Measurements from ENCODE around the gene CCDC78.

The CCDC78 gene

GRCh38 chr16:736936-737481, 10.8 kb upstream of the CCDC78 start:
- no peak for DNase-seq

DNA sequence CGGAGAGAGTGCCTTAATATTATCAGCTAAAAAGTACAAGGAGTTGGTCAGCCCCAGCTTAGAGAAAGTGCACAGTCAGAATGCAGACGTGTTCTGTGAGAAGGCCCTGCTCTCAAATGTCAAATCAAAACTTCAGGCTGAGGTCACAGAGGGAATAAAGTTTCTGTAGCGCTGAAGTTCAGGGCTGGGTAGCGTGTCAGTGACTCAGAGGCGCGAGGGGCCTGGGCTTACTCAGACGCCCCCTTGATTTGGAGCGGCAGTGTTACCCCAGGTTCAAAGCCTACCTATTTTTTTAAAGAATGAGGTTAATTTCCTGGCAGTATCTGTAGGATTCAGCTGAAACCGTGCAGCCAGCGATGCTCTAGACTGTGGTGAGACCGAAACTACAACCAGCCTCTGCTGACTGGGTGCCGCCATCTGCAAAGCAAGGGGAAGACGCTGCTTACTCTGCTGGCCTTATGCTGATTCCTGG, 9.8 kb upstream of the CCDC78 start:
- no peak for DNase-seq

- no peak for DNase-seq
These were observed 9.0 kb upstream of the CCDC78 start for GRCh38 chr16:734981-735881.

- DNase-seq, result no peak
These were observed 8.2 kb upstream of the CCDC78 start for GRCh38 chr16:734208-734980.

GRCh38 chr16:733382-734207, 7.4 kb upstream of the CCDC78 start:
- no peak for DNase-seq

DNA sequence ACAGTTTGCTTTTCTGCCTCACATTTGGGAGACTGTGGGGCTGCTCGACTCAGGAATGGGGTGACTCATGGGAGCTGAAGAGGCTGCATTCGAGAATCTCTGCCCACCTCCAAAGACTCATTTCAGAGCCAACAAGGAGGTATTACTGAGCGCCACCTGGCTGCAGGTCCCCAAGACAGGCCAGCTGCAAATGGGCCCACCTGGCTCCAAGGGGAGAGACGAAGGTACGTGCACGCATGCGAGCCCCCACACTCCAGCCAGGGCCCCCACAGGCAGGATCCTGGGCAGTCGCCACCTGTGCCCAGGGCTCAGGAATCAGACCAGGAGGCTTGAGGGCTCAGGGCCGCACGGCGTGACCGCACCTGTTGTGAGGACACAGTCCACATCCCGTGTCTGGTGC, 6.7 kb upstream of the CCDC78 start:
- no peak for DNase-seq

DNA sequence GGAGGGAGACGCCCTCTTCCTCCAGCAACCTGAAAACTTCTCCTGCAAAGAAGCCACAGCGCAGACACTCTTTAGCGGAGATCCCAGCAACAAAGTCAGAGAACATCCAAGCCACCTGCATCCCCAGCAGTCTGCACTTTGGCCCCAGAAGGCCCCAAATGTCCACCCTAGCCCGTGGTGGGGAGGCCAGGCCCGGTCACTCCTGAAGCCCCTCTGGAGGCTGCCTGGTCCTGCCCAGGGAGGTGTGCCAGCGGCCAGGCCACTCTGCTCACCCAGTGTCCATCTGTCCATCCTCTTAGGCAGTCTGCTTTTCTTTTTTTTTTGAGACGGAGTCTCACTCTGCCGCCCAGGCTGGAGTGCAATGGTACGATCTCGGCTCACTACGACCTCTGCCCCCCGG, 6.1 kb upstream of the CCDC78 start:
- no peak for DNase-seq

- no peak for DNase-seq
These were observed 4.6 kb upstream of the CCDC78 start for GRCh38 chr16:730666-731509.

- DNase-seq, result no peak
These were observed 3.8 kb upstream of the CCDC78 start for GRCh38 chr16:729768-730665.

GRCh38 chr16:728890-729744, 2.9 kb upstream of the CCDC78 start:
- no peak for DNase-seq

GRCh38 chr16:728131-728889, 2.1 kb upstream of the CCDC78 start:
- DNase-seq, result peak; percentile 72

GRCh38 chr16:727291-727977, 1.2 kb upstream of the CCDC78 start:
- no peak for DNase-seq

DNA sequence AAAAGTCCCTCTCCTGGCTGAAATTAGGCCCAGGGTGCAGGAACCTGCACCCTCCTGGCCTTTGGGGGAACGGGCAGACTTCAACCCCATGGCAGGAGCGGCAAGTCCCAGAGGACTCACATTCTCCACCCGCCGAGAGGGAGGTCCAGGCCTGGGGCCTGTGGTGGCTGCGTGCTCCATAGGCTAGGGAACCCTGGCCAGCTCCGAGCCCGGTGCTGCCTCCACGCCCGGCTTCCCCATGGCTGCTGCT, 130 bp downstream of the CCDC78 start:
- DNase-seq, result no peak

GRCh38 chr16:725463-726187, 618 bp downstream of the CCDC78 start:
- no peak for DNase-seq

DNA sequence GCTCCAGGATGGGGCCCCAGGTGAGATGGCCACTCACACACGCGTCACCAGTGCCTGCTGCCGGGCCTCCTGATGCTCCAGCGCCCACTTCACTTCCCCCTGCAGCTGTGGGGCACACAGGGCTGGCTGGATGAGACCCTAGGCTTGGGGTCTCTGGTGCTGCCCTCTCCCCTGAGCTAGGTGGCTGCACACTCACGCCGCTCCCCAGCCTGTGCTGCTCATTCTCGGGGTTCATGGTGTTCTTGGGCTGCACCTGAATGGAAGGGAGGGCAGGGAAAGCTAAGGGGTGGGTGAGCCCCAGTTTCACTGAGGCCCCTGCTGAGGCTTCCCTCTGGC, 1.2 kb downstream of the CCDC78 start:
- DNase-seq, result no peak

GRCh38 chr16:724188-725040, 1.8 kb downstream of the CCDC78 start:
- no peak for DNase-seq

- no peak for DNase-seq
These were observed 2.5 kb downstream of the CCDC78 start for GRCh38 chr16:723695-724094.

Data from T1000 (cell line).